NT2/D1 (cell line): Measurements from ENCODE around the gene ANTKMT.
A peak's percentile ranks its signal among the peaks of the same experiment; 100 is the strongest.

Source experiments
- DNase-seq: peaks from one replicate; pipeline ENCODE4 v3.0.0-alpha.2; 2011; ENCODE audit warnings: low read depth, low spot score
- H3K27me3 ChIP-seq: 2 replicates; pipeline ENCODE4 v1.6.0; 2011; ENCODE audit warnings: mild to moderate bottlenecking; ENCODE audit not compliant: insufficient read length, insufficient read depth
- H3K36me3 ChIP-seq: 2 replicates; pipeline ENCODE4 v1.6.1; 2011; ENCODE audit warnings: mild to moderate bottlenecking, low read length, mixed read lengths; ENCODE audit not compliant: insufficient read depth, insufficient read length
- H3K4me1 ChIP-seq: 2 replicates; pipeline ENCODE4 v1.5.1; 2011; ENCODE audit not compliant: insufficient read depth, insufficient read length
- H3K4me3 ChIP-seq: 2 replicates; pipeline ENCODE4 v1.5.1; 2011; ENCODE audit warnings: low read depth; ENCODE audit not compliant: insufficient read length
- H3K9ac ChIP-seq: 2 replicates; pipeline ENCODE4 v1.6.0; 2011; ENCODE audit warnings: low read depth; ENCODE audit not compliant: insufficient read length
- H3K9me3 ChIP-seq: 2 replicates; pipeline ENCODE4 v1.5.1; 2011; ENCODE audit warnings: mild to moderate bottlenecking, low read length; ENCODE audit not compliant: insufficient read depth
- SUZ12 ChIP-seq: IDR thresholded peaks from 2 replicates; pipeline ENCODE4 v1.6.1; 2011; ENCODE audit not compliant: insufficient read length, insufficient read depth; ENCODE audit errors: extremely low read depth
- YY1 ChIP-seq: IDR thresholded peaks from 2 replicates; pipeline ENCODE4 v1.6.1; 2011; ENCODE audit not compliant: insufficient read length, insufficient read depth
- ZNF274 ChIP-seq: IDR thresholded peaks from 2 replicates; pipeline ENCODE4 v1.6.1; 2011; ENCODE audit warnings: mild to moderate bottlenecking, low read depth, low read length

Gene ANTKMT

DNA sequence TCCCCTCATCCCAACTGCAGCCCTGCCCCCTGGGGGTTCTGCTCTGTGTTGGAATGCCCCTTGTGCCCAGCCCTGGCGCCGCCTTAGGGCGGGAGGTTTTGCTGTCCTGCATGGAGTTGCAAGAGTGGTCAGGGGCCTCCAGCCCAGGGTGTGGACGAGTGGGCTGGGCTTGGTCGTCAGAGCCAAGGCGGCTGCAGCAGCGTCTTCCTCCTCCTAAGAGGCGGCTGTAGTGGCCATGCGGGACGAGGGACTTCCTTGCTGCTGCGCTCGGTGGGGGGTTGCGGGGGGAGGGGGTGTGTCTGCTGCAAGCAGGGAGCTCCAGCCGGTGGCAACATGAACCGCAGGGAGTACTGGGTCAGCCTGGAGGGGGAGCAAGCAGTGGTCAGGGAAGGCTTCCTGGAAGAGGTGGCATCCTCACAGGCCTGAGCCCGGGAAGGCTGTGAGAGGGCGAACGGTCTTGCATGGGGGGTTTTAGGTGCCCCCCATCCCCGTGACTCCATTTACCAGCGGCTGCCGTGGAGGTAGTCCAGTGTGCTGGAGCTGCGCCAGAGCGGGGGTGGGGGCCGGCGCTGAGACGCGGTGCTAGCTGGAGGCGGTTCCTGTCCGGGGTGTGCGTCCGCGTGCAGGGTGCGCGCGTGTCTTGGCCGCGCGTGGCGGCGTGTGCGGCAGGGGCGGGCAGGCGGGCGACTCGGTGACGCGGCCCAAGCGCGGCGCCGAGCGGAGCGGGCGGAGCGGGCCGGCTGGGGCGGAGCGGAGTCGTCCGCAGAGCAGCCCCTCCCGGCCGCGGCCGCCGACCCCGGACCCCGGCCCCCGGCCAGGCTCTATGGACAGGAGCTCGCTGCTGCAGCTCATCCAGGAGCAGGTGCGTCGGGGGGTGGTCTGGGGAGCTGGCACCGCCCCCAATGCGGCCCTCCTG, 45.7 kb upstream of the ANTKMT start, which contains the start of gene RHBDL1:
Gene RHBDL1 (plus strand): TSS at position 704 of the 916 bp plus-strand sequence. CDS start 120 bp downstream, at position 824.
- DNase-seq: no peak
- TF ChIP-seq YY1 (no peak), SUZ12 (no peak), ZNF274 (no peak)
- Histone ChIP-seq H3K27me3 (peaks cover 11% of the 10 kb centered on the region), H3K9ac (peak within 1 kb of the TSS; percentile 74), H3K4me1 (peaks cover 25% of the 10 kb centered on the region), H3K36me3 (peaks cover 46% of the 10 kb centered on the region), H3K9me3 (no peaks in the 10 kb centered on the region), H3K4me3 (peak within 1 kb of the TSS; percentile 54)

DNA sequence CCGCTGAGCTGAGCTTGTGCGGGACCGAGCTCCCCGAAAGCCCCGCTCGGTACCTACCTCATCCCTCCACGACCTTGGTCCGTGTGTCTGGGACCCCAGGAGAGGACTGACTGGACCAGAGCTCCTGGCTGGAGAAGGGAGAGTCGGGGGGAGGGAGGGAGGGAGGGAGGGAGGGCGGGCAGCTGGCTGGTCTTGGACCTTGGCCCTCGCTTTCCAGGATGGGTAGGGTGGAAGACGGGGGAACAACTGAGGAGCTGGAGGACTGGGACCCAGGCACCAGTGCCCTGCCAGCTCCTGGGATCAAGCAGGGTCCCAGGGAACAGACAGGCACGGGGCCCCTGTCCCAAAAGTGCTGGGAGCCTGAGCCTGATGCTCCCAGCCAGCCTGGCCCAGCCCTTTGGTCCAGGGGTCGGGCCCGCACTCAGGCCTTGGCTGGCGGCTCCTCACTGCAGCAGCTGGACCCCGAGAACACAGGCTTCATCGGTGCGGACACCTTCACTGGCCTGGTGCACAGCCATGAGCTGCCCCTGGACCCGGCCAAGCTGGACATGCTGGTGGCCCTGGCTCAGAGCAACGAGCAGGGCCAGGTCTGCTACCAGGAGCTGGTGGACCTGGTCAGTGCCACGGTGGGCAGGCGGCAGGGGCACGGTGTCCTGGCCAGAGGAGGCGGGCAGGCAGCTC, 44.9 kb upstream of the ANTKMT start:
- Histone ChIP-seq H3K4me3 (peak overlapping the region; percentile 54), H3K36me3 (peaks cover 39% of the 10 kb centered on the region), H3K4me1 (peaks cover 25% of the 10 kb centered on the region), H3K9ac (peak overlapping the region; percentile 74), H3K9me3 (no peaks in the 10 kb centered on the region), H3K27me3 (peaks cover 11% of the 10 kb centered on the region)
- TF ChIP-seq SUZ12 (no peak), YY1 (no peak), ZNF274 (no peak)
- DNase-seq: no peak

DNA sequence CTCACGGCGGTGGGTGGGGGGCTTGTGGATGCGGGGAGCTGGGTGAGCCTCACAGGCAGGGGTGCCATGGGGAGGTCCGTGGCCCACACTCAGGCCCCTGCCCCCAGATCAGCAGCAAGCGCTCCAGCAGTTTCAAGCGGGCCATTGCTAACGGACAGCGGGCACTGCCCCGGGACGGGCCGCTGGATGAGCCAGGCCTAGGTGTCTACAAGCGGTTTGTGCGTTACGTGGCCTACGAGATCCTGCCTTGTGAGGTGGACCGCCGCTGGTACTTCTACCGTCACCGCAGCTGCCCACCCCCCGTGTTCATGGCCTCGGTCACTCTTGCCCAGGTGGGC, 44.4 kb upstream of the ANTKMT start:
- peaks cover 11% of the 10 kb centered on the region for H3K27me3 ChIP-seq
- no peak for TF ChIP-seq YY1
- TF ChIP-seq ZNF274: no peak
- TF ChIP-seq SUZ12: no peak
- H3K4me3 ChIP-seq: no peak overlapping the region
- DNase-seq: no peak
- H3K9ac ChIP-seq: peak overlapping the region; percentile 51
- peaks cover 40% of the 10 kb centered on the region for H3K36me3 ChIP-seq
- peaks cover 26% of the 10 kb centered on the region for H3K4me1 ChIP-seq
- H3K9me3 ChIP-seq: no peaks in the 10 kb centered on the region

DNA sequence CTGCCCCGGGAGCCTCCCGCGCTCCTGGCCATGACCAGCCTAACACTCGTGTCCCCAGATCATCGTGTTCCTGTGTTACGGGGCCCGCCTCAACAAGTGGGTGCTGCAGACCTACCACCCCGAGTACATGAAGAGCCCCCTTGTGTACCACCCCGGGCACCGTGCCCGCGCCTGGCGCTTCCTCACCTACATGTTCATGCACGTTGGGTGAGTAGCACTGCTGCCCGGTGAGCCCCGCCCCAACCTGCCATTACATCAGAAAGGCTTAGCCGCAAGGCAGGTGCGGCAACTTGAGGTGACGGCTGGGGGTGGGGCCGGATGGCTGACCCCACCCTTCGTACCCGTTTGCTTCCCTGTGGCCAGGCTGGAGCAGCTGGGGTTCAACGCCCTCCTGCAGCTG, 44.0 kb upstream of the ANTKMT start:
- TF ChIP-seq YY1 (no peak), SUZ12 (no peak), ZNF274 (no peak)
- DNase-seq: no peak
- H3K27me3 ChIP-seq: peaks cover 11% of the 10 kb centered on the region
- no peak overlapping the region for H3K4me3 ChIP-seq
- H3K4me1 ChIP-seq: peaks cover 29% of the 10 kb centered on the region
- H3K36me3 ChIP-seq: peaks cover 41% of the 10 kb centered on the region
- H3K9ac ChIP-seq: no peak overlapping the region
- no peaks in the 10 kb centered on the region for H3K9me3 ChIP-seq

DNA sequence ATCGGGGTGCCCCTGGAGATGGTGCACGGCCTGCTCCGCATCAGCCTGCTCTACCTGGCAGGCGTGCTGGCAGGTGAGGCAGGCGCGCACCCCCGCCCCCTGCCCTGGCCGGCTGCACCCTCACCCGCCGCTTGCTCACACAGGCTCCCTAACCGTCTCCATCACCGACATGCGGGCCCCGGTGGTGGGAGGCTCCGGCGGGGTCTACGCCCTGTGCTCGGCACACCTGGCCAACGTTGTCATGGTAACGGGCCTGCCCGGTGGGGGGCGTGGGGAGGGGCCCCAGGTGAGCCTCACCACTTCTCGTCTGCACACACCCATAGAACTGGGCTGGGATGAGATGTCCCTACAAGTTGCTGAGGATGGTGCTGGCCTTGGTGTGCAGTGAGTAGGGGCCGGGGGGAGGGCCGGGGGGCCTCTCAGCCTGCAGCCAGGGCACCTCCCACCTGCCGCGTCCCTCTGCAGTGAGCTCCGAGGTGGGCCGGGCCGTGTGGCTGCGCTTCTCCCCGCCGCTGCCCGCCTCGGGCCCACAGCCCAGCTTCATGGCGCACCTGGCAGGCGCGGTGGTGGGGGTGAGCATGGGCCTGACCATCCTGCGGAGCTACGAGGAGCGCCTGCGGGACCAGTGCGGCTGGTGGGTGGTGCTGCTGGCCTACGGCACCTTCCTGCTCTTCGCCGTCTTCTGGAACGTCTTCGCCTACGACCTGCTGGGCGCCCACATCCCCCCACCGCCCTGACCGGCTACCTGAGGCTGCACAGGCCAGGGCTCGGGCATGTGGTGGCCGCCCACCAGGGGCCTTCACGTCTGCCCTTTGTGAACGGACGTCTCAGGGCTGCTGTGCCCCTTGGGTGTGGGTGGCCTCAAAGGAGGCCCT, 43.4 kb upstream of the ANTKMT start:
- Histone ChIP-seq H3K9me3 (no peaks in the 10 kb centered on the region), H3K9ac (no peak overlapping the region), H3K36me3 (peaks cover 41% of the 10 kb centered on the region), H3K4me1 (peaks cover 31% of the 10 kb centered on the region), H3K4me3 (no peak overlapping the region), H3K27me3 (peaks cover 11% of the 10 kb centered on the region)
- TF ChIP-seq SUZ12: no peak
- no peak for TF ChIP-seq YY1
- no peak for TF ChIP-seq ZNF274
- DNase-seq: no peak

DNA sequence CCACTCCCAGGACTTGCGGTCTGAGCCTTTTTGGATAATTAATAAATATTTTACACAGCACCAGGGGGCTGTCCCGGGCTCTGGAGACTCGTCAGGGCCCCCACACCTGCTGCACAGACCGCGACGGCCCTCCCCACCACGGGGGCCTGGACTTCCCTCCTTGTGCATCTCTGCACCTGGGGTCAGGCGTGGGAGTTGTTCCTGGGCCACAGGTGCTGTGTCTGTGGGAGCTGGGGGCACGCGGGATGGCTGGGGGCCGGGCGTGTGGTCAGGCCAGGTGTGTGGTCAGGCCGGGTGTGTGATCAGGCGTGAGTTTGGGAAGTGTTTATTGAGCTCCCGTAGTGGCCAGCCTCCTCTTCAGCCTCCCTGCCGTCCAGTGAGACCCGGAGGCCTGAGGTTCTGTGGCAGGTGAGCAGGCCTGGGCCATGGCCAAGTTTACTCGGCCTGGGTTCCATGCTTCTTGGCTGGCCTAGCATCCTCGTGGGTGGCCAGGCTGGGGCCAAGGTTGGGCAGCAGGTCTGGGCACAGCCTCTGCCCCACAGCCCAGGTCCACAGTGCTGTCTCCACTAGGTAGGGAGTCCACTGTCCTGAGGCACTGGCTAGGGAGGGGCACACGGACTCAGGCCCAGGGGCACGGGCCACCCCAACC, 42.6 kb upstream of the ANTKMT start:
- Histone ChIP-seq H3K36me3 (peaks cover 41% of the 10 kb centered on the region), H3K4me1 (peaks cover 39% of the 10 kb centered on the region), H3K9ac (peak overlapping the region; percentile 63), H3K9me3 (no peaks in the 10 kb centered on the region), H3K27me3 (peaks cover 11% of the 10 kb centered on the region), H3K4me3 (no peak overlapping the region)
- no peak for TF ChIP-seq ZNF274
- no peak for TF ChIP-seq SUZ12
- no peak for TF ChIP-seq YY1
- no peak for DNase-seq
